Myocyte (in vitro differentiated cells): Measurements from ENCODE around the gene BTN1A1. TPM values are rescaled to one million over a fixed set of nuclear protein-coding genes. Genes with fewer than 3 reads are reported as not detected.
"Not testable (repeated sequence)": the region's sequence is repeated elsewhere in the genome, so short reads cannot be mapped to it uniquely, and the experiment has no call there.

Experiments
- DNase-seq: peaks from one replicate; pipeline ENCODE4 v3.0.0-alpha.2; 2012; ENCODE audit warnings: low read depth
- polyA plus RNA-seq: library from polyadenylated mRNA; unstranded; fragments of >200 nt; gene quantifications from one replicate; pipeline ENCODE4 v1.2.1, GENCODE V29; 2012; ENCODE audit warnings: missing spikeins
- total RNA-seq: library from RNA; depleted of rRNA; stranded (reverse); fragments of >200 nt; gene quantifications from 2 replicates; pipeline ENCODE4 v1.2.3, GENCODE V29; 2014

Gene BTN1A1
- not detected in 2 replicates for total RNA-seq
- 0.03 TPM for polyA plus RNA-seq

GRCh38 chr6:26500102-26500501 is at the start of gene BTN1A1:
Gene BTN1A1, plus strand, starts transcription at chr6:26500303. Its CDS starts 984 bp downstream, at chr6:26501287.
- no peak for DNase-seq

- peak; percentile 94 for DNase-seq
Observed at GRCh38 chr6:26452631-26453235, 47.4 kb upstream of the BTN1A1 start.

DNA sequence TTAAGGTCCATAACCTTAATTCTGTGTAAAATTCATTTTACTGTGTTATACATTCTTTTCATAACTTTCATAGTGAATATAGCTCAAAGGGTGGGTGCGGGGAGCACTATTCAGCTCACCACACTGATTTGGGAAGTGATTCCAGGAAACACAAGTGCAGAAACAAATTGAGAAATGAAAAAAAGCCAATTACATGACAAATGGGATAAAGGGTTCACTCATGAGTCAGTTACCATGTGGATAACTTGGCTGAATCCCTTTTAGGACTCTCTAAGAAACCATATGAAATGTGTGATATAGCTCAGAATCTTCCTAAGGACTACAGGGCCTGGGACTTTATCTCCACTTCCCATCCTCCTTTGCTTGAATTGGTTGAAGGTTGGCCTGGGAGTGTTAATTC is 45.5 kb upstream of the BTN1A1 start:
- DNase-seq, result no peak

- DNase-seq, result no peak
Observed at GRCh38 chr6:26455357-26455970, 44.6 kb upstream of the BTN1A1 start.

GRCh38 chr6:26457264-26457805 is 42.8 kb upstream of the BTN1A1 start:
- no peak for DNase-seq

GRCh38 chr6:26457806-26458688 is 42.1 kb upstream of the BTN1A1 start, which contains the start of gene BTN2A1:
Gene BTN2A1, plus strand, starts transcription at chr6:26457955. Its CDS starts 682 bp downstream, at chr6:26458637.
- peak; percentile 95 for DNase-seq

DNA sequence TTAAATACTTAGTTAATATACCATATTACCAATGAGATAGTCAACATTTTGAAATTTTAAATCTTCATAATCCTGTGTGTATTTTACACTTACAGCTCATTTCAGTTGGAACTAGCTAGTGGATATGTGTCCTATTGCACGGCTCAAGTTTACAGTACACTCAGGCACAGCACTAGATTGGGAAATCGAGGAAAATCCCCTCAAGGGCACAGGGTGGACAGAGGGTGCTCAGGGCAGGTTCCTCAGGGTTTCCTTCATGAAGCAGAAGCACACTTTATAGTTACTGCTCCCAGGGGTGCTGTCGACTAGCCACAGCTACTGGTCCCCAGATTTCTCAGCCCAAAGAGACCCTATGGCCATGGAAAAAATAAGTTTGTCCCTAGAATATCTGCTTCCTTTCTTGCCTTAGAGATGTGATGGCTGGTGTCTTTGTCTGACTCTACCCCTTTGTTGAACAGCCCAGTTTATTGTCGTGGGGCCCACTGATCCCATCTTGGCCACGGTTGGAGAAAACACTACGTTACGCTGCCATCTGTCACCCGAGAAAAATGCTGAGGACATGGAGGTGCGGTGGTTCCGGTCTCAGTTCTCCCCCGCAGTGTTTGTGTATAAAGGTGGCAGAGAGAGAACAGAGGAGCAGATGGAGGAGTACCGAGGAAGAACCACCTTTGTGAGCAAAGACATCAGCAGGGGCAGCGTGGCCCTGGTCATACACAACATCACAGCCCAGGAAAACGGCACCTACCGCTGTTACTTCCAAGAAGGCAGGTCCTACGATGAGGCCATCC is 40.9 kb upstream of the BTN1A1 start:
- no peak for DNase-seq

DNA sequence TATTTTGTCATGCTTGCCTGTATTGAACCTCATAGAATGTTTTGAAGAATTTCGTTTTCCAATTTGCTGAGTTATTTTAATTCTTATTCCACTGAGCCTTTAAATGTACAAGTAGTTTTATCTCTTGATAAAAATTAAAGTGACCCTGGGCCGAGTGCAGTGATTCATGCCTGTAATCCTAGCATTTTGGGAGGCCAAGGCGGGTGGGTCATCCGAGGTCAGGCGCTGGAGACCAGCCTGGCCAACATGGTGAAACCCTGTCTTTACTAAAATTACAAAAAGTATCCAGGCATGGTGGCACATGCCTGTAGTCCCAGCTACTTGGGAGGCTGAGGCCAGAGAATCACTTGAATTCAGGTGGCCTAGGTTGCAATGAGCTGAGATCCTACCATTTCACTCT is 38.8 kb upstream of the BTN1A1 start:
- DNase-seq, result not testable (repeated sequence)

DNA sequence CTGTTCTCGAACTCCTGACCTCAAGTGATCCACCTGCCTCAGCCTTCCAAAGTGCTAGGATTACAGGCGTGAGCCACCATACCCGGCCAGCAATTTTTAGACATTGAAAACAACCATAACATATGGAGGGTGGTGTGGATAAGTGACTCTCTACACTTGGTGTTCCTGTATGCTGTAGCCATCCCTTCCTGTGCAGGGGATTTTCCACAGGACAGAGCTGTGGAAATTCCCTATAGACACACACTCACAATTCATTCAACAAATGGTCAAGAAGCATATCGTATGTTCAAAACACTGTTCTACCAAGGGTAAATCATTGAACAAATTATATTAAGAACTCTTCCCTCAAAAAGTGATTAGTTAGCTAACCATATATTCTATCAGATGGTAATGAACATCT is 36.1 kb upstream of the BTN1A1 start:
- no peak for DNase-seq

DNA sequence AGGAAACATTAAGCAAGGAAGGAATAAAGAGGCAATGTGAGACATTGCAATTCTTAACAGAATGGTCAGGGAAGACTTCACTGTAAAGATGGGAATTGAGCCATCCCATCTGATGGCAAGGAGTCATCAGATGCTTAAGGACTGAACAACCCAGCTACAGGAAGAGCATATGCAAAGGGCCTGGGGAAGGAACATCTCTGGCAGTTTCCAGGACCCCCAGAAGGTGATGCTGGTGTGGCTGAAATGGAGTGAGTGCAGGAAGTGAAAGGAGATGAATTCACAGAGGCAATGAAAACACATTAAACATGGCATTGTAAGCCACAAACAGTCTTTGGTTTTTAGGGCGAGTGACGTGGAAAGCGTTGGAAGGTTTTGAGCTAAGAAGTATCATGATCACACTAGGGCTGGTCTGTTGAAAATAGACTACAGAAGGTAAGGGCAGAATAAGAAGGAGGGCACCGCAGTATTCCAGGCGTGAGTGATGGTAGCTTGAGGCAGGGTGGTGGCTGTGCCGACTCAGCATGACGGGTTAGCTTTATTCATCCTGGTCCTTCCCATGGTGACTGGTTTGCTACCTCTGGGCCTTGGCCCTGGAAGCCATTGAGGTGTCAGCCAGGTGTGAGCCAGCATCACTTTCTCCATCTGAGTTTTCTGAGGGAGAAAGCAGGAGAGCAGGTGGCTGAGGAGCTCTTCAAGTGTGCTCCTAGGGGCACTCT is 35.5 kb upstream of the BTN1A1 start:
- no peak for DNase-seq

DNA sequence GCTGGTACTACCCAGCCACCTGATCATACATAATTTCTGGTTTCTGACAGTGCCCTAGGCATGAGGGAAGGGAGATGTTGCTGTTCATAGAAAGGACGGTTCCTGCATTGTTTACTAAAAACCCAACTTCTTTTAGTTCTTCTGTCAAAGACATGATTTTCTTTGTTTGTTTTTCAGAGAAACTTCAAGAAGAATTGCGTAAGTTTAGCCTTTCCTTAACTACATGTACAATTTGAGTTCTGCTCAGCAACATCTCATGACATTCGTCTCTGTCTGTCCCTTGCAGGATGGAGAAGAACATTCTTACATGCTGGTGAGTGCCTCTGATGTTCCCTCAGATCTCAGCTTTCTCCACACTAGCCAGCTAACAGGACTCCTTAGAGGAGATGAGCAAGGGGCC is 34.3 kb upstream of the BTN1A1 start:
- no peak for DNase-seq

DNA sequence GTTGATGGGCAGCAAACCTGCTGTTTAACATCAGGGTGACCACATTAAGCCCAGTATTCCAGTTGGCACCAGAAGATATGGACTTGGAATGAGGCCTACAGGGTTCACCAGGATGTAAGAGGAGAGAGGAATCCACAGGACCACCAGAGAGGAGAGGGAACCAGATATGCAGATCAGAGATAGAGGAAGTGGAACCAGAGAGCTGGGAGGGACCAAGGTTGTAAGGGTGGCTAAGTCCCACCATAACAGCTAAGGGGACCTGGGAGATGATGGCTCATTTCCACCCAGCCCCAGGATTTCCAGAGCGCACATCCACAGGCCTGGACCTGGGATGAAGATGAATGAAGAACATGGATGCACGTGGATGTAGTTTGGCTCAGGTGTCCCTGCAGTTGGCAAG is 31.3 kb upstream of the BTN1A1 start:
- no peak for DNase-seq

DNA sequence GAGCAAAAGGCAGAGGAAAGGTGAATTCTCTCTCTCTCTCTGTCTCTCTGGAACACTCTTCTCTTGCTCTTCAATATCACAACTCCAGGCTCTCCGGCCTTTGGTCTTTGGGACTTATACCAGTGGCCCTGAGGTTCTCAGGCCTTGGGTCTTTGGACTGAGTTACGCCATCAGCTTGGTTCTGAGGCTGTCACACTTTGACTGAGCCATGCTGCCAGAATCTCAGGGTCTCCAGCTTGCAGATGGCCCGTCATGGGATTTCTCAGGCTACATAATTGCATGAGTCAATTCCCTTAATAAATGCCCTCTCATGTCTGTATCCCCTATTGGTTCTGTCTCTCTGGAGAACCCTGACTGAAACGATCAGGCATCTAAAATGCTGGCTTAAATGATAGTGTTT is 29.5 kb upstream of the BTN1A1 start:
- DNase-seq, result no peak

DNA sequence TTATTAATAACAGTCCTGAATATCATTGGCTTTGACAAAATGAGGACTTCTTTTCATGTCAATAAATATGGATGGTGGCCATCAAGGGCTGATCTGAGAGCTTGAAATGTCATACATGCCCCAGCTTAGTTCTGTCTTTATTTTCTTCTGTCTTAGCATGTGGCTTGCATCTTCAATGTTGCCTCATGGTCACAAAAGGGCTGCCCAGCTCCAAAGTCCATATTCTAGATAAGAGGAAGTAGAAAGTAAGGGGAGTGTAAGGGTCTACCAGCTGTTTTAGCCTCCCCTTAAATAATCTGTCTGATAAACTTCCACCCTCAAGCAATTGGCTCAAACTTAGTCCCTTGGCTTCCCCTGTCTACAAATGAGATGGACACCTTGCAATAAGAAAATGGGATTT is 28.1 kb upstream of the BTN1A1 start:
- no peak for DNase-seq

DNA sequence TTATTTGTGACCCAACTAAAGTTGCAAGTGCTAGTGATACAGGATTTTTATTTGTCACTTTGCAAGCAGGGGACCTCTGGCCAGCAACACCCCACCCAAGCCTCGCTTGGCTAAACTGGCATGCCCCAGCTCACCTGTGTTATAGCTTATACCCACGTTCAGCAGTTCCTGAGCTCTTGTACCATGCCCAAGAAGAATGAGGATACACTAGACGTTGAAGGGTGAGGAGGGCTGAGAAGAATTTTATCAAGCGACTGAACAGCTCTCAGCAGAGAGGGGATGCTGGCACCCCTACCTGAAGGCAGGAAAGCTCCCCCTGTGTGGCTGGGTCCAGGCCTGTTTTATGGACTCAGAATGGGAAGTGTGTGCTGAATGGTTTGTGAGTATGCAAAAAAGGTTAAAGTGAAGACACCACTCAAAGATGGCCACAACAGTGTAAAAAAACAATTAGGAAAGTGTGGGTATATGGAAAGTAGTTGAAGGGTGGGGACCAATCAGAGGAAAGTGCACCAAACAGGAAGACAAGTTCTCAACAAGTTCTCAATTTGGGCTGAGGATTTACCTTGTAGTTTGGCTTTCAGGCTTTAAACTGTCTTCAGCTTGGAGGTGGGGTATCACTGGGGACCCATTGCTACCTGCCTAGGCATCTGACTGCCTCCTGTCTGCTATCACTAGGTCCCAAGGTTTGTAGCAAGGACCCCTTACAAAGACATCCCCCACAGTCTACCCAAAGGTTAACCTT is 27.4 kb upstream of the BTN1A1 start:
- no peak for DNase-seq

GRCh38 chr6:26473429-26473757 is 26.7 kb upstream of the BTN1A1 start:
- DNase-seq, result no peak

DNA sequence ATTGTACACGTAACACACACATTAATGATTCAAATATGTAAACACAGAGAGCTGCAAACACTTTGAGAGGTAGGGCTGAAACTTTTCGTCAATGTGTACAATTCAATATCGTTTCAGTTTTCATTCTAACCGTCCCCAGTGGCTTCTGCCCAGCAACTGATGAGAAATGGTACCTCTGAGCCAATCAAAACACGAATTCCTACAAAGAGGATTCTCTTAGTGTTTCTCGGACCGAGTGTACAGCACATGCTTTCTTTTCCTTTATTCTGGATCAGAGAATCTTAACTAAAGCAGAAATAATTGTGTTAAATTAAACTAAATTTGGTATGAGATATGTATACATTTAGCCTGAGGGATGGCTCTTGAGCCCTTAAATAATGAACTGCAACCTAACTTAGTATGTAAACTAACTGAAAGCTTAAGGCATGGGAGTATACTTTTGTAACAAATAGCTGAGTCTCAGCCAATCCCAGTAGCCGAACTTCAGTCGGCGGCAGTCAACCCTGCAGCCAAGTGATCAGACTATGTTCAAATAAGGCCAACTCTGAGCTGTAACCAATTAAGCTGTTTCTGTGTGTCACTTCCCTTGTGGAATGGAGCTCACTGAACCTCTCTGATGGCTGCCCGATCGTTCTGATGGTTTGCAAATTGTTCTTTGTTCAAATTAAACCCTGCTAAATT is 26.2 kb upstream of the BTN1A1 start:
- peak; percentile 96 for DNase-seq

DNA sequence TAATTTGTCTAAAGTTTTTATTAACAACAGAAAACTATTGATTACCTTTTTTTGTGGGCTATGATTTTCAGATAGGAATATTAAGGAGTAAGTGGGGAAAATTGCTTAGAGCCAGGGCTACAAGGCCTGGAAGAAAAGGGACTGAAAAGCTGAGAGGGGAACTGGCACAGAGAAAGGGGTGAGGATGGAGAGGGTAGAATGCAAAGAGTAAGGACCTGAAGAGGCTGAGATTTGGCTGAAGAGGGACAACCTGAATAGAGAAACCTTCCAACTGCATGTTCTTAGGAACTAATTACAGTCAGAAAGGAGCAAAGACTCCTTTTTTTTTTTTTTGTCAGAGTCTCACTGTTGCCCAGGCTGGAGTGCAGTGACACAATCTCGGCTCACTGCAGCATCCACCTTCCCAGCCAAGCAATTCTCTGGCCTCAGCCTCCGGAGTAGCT is 25.6 kb upstream of the BTN1A1 start:
- no peak for DNase-seq
